Measurements from ENCODE around the gene S1PR3.

DNA sequence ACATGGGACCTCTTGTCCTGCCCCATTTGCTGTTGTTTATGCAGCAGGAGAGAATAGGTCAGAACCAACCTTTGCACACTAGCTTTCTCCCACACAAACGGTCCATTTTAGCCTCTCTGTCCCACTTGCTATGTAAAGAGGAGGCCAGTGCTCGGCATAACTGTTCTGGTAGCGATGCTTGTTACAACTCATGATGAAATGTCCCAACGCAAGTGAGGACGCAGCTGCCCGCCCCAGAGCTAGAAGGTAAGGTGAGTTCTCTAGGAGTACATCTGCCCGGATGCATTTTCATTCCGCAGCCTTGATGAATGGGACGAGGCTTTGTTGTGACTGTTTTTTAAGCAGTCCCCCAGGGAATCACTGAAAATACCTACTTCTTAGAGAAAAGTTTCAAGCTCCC, 14.1 kb downstream of the S1PR3 start:
- TF ChIP-seq, protein P1, sequence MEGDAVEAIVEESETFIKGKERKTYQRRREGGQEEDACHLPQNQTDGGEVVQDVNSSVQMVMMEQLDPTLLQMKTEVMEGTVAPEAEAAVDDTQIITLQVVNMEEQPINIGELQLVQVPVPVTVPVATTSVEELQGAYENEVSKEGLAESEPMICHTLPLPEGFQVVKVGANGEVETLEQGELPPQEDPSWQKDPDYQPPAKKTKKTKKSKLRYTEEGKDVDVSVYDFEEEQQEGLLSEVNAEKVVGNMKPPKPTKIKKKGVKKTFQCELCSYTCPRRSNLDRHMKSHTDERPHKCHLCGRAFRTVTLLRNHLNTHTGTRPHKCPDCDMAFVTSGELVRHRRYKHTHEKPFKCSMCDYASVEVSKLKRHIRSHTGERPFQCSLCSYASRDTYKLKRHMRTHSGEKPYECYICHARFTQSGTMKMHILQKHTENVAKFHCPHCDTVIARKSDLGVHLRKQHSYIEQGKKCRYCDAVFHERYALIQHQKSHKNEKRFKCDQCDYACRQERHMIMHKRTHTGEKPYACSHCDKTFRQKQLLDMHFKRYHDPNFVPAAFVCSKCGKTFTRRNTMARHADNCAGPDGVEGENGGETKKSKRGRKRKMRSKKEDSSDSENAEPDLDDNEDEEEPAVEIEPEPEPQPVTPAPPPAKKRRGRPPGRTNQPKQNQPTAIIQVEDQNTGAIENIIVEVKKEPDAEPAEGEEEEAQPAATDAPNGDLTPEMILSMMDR (IDR thresholded peaks at IDR 0.05): no peak
- TF ChIP-seq POLR2A (IDR thresholded peaks at IDR 0.05): no peak

Data from Peyer's patch (tissue), 4 donors.